ENCODE measurements around the gene KLF3.

Gene KLF3

DNA sequence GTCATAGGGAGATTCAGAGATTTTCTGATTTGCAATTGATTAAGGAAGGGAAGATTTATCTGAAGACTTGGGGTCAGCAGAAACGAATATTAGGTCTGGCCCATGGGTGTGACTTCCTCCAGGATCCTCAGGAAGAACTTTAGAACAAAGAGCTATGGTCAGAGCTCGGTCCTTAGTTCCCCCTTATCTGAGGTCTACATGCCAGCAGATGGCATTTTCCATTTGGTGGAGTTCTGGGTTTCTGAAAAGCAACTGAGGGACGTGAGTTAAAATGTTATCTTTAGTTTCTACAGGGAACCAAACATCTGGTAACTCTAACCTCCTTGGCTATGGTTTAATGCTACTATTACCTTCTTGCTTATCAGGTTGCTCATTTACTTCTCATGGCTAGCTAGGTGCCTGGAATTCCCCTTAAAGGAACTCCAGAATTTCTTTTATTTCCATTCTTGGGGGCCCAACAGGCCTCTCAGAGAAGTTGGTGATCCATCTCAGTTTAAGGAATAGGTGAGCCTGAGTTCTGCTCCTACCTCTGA, 40.7 kb downstream of the KLF3 start:
- no peak for DNase-seq

DNA sequence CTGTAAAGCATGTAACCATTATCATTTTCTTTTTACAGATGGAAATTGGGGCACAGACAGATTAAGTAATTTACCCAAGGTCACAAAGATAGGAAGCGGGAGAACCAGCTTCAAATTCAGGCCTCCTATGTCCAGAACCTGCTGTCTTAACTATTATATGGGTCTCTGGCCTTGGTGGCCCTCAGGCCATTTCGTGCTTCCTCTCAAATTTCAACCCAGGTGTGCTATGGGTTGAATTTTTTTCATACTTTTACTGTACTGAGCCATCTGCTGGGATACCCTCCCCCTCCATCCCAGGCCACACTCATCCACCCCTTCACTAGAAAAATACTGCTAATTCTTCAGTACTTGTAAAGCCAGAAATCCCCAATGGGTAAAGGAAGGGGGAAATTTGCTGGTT, 42.3 kb downstream of the KLF3 start:
- no peak for DNase-seq

DNA sequence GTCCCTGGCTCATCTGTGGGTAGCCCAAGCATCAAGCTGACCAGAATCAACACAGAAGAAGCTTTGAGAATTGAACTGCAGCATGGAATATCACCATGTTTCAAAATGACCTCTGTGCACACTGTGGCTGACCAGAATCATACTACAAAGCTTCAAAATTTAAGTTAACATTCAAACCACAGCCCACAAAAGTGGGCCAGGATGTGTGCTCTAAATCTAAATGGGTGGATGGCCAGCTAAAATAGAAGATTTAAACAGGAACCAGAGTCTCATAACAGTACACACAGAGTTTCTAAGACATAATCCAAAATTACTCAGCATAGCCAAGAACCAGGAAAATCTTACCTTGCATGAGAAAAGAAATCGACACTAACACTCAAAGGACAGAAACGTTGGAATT, 46.1 kb downstream of the KLF3 start:
- no peak for DNase-seq

DNA sequence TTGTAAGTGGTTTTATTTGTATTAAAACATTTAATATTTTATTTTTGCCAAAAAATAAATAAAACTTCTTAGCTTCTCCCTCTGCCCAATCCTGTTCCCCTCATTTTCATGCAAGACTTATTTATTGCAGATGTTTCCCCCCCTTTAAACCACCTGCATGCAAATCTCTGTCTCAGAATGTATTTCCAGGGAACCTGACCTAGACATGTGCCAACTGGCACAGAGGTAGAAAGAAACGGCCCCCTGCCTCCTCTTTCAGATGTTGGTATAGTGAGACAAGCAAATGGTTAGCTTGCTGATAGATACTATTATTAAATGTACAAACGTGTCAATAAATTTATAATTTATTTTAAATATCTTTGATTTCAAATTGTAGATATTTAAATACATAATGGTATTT, 47.1 kb downstream of the KLF3 start:
- no peak for DNase-seq

DNA sequence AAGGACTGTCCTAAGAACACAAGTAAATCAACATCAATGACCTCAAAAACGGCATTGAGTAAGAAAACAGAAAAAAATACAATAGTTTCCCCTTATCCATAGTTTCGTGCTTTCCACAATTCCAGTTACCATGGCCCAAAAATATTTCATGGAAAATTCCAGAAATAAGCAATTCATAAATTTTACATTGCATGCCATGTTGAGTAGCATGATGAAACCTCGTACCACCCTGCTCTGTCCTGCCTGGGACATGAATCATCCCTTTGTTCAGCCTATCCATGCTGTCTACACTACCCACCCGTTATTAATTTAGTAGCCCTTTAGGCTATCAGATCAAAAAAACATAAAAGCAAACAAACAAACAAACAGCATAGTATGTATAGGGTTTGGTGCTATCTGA, 51.1 kb downstream of the KLF3 start:
- DNase-seq = no peak

DNA sequence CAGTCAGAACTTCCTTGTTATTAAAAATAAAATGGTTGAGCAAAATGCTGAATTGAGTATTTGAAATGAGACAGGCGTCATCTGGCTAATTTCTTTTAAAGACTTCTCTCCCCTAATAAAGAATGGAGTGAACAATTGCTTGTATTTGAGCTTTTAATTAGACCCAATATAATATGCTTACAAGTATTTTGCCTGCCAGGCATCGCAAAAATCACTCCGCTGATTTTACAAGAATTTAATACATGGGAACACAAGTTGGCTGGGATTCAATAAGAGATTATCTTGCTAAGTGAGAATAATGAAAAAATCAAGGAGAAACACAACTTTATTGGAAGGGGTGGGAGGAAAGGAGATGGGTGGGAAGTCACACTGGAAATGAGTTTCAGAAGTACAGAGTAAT, 52.3 kb downstream of the KLF3 start:
- no peak for DNase-seq

DNA sequence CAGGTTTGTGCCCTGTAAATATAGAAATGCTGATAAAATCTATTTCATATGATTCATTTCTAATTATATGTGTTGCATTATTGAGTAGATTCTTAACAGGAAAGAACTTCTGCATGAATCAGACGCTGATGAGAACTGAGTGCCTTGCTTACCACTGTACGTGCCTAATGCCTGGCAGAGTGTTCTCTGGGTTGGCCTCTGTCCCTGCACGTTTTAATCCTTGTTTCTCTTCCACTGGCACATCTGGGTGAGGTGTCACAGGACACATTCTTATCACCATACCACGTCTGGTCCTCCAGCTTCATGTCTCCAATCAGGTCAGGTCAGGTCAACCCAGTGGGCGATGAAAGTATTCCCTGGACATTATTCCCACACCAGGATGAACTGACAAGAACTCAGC, 53.6 kb downstream of the KLF3 start:
- no peak for DNase-seq

DNA sequence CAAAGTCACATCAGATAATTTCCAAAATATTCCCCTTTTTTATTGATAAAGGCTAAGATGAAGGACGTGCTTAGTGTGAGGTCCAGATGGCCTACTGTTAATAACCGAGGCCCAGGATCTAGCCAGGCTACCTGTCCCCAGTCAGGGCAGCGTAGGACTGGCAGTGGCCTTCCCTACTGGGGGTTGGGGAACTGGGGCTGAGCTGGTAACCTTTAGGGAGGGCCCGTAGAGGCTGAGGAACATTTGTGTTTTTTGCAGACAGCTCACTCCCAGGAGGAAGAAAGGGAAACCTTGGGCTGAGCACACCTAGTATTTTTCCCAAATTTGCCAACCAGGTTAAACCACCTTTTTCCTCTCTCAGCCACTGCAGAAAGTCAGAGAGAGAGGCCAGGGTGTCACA, 59.1 kb downstream of the KLF3 start:
- DNase-seq = no peak

DNA sequence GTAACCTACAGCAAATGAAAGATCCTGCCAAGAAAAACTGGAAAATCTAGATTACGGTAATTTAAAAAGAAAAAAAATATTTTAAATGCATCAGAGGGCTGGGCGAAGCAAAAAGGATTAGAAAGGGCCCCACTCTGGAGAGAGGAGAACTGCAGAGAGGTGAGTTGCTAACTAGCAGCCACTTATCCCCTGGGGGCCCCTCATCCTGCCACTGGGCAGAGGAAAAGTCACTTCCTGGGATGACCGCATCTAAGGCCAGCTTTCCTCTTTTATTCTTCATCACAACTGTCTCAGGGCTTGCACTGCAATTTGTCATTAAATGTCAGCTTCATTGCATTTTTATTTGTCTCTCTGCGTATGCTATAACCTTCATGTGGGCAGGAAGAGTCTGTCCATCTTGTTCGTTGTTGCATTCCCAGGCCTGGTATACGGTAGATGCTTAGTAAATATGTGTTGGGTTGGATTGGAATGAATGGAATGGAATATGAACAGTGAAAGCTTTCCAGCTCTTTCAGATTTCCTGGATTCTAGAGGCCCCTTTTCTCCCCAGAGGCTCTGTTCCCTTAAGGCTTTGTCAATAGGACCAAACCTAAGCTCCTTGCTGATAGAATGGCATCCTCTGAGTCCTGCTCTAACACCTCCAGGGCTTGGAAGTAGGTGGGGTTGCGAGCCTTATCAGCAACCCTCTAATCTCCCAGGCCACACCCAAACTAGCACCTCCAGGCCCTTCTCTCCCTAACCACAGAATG, 59.9 kb downstream of the KLF3 start:
- no peak for DNase-seq

DNA sequence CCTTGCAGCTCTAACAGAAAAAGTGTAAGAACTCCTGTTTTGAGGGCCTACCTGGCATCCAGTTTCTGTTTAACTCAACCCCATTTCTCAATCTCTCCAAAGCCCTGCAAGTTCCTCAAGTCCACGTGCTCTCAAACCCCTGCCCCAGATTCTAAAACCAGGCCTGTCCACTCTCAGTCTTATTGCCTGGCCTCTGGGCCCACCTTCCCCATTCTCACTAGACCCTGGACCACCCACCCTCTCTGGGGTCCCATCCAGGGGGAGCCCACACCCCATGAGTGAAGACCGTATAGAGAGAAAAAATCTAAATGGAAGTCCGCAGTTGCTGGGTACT, 60.4 kb downstream of the KLF3 start:
- DNase-seq = no peak

DNA sequence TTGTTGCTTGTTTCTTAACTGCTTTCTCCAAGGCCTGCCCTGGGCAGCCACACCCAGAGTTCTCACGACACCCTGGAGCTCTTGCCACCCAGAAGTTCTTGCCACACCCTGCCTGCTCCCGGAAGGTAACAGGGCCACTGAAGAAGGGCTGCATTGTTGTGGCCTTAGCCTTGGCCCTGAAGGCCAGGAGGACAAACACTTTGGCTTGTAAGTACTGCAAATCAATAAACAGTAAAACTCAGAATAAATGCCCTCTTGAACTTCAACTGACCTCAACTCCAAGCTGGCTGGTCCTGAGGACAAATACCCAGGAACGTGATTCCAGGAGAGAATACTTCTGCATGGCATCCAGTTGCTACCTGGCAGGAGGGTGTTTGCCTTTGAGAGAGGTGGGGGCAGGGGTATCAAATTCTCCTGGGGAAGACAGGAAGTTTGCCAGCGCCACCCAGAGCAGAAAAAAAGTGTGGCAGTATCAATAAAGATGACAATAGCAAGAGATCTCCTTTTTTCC, 64.7 kb downstream of the KLF3 start:
- DNase-seq = no peak

DNA sequence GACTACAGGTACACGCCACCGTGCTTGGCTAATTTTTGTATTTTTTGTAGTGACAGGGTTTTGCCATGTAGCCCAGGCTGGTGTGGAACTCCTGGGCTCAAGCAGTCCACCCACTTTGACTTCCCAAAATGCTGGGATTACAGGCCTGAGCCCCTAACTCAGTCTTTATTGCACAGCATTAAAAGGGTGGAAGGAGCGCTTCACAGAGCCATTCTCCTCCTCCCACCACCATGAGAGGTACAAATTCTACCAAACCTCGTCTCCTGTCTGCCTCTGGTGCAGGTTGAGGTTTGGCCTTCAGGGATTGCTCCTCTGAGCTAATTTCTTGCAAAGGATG, 66.5 kb downstream of the KLF3 start:
- DNase-seq = no peak

DNA sequence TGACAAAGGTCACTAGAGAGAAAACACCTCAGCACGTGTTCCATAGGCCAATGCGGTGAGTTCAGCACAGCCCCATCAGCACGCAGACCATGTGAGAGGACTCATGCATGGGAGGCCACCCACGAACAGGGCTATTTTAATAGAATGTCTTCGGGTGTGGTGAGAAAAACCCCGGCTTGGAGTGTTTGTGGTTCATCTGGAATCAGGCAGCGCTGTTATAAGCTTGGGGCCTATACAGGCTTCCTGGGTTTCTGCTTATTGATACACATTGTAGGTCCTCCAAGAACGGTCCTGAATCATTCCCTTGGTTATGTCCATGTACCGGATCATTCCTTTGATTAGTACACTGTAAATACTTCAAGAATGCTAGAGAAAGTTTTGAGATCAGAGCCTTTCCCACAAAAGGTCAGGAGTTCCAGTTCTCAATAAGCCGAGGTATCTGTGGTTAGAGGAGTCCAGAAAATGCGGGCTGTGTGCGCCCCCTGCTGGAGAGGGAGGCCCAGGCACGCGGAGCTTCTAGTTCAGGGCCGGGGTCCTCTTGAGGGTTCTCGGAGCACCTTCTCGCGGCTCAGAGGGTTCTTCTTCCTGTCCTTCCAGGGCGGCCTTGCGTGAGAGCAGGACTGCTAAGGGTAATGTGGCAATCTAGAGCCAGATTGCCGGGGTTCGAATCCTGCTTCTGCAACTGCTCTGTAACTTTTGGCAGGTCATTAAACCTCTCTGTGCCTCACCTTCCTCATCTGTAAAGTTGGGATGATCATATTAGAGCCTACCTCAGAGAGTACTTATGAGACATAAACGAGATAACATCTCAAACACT, 67.0 kb downstream of the KLF3 start:
- peak; percentile 73 for DNase-seq

DNA sequence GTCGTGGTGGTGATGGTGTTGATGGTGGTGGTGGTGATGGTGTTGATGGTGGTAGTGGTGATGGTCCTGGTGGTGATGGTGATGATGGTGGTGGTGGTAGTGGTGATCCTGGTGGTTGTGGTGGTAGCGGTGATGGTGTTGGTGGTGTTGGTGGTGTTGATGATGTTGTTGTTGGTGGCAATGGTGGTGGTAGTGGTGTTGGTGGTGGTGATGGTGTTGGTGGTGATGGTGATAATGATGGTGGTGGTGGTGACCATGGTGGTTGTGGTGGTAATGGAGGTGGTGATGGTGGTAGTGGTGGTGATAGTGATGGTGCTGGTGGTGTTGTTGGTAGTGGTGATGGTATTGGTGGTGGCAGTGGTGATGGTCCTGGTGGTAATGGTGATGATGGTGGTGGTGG, 69.7 kb downstream of the KLF3 start:
- DNase-seq = no peak

DNA sequence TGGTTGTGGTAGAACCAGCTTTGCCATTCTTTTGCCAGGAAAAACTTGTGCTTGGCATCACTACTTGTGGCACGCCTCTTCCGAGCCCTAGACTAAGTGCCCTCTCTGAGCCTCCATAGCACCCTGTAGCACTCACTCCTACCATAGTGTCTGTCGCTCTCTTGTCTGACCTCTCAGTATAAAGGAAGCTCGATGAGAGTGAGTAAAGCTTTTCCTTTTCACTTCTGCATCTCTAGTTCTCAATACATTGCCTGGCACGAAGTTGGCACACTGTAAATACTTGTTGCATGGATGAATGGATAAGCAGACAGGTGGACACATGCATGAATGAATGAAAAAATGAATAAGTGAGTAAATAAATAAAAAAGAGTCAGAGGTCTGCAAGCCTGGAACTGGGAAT, 70.4 kb downstream of the KLF3 start:
- DNase-seq = no peak

DNA sequence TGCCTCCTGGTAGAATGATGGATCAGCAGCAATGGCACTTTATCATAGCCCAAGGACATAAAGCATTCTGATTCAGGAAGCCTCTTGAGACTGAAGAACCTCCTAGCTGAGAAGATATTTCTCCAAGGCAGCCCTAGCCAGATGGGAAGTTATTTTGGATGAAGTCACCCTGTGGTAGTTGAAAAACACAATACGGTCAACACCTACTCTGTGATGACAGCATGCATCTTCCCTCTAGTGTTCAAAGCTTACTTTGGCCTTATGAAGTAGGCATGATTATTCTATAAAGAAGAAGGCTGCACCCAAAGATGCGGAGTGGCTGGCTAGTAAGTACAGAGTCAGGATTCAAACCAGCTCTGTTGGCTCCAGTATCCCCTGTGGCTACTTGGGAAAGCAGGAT, 70.9 kb downstream of the KLF3 start:
- no peak for DNase-seq

DNA sequence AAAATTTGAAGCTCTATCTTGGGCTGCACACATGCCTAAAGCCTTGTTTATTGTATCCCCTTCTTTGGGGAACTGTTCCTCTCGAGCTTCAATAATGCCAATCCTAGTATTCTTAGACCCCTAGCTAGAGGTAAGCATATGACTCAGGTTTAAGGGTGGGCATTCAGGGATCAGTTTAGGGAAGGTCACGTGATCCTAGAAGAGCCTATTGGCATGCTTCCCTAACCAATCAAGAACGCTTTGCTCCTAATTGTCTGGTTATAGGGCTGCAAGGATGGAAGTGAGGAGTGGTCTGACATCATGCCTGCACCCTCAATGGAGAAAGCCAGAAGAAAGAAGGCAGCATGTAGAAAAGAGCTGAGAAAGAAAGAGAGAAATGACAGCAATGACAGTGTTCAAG, 71.9 kb downstream of the KLF3 start:
- DNase-seq = no peak

DNA sequence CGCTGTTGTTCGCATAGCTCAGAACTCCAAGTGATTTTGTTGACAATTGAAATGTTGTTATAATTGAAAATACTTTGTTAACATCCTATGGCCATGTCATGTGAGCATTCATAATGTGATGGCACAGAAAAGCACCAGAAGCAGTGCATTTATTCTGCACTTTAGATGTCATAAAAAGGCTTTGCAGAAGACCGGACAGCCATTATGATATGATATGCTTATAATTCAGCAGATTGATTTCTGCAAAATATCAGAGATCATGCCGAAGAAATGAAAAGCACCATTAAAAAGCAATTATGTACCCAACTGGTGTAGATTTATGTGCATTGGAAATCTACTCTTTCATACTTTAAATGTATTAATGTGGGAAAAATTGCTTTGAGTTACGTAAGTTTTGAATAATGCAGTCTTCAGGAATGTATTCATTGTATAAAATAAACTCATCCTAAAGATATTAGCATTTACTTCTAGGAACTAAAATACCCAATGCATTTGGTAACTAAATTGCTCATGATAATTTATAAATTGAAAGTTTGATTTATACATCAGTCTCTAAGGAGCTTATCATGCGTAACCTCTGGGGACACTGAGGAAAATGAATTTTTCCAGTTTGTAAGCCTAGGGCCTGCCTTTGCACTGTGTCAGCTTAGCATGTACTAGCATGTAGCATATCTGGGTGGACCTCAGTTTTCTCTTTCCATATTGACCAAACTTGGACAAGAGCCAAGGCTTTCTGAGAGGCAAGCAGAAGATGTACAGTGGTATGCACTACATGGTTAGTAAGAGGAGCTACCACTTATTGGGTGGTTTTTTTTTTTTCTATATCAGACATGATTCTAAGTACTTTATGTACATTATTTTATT, 75.2 kb downstream of the KLF3 start:
- no peak for DNase-seq

DNA sequence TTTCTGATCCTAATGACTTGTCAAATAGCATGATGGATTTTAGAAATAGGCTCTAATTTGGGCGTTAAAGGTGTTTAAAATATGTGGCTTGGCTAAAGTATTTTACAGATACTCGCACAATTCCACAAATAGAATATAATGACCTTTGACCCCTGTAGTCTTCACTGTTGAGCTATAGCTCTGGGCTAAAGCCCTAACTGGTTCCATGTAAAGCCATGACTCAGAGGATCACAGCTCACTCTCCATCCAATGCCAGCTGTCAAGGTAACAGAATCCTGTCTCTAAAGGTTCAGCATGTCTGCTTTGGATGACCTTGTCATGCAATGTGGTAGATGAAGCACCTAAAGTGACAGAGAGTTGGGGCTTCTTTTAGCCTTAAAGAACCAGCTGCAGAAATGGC, 76.3 kb downstream of the KLF3 start:
- DNase-seq = no peak

DNA sequence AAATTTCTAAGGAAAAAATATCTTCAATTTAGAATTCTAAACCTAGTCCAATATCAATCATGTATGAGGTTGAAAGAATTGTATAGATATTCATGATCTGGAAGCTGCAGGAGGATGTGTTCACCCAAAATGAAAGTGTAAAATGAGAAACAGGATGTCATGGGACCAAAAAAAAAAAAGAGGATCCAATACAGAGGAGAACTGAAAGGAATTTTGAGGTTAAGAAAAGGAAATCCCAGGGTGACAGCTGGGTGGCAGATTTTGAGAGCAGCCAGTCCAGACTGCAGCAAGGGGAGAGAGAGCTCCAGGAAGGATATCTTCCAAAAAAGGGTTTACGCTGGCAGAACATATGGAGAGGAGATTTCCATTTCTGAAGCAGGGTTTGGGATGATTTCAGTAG, 79.9 kb downstream of the KLF3 start:
- DNase-seq = no peak

DNA sequence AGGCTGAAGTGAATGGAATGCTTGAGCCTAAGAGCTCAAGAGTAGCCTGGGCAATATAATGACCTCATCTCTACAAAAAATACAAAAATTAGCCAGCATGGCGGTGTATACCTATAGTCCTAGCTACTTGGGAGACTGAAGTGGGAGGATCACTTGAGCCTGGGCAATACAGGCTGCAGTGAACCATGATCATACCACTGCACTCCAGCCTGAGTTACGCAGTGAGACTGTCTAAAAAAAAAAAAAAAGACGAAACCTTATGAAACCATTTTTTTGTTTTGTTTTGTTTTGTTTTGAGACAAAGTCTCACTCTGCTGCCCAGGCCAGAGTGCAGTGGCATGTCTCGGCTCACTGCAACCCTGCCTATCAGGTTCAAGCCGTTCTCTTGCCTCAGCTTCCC, 81.9 kb downstream of the KLF3 start:
- no peak for DNase-seq

DNA sequence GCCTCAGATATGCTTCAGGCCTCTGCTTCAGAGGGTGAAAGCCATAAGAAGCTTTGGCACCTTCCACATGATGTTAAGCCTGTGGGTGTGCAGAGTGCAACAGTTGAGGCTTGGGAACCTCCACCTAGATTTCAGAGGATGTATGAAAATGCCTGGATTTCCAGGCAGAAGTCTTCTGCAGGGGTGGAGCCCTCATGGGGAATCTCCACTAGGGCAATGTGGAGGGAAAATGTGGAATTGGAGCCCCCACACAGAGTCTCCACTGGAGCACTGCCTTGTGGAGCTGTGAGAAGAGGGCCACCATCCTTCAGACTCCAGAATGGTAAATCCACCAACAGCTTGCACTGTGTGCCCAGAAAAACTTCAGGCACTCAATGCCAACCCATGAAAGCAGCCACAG, 83.6 kb downstream of the KLF3 start:
- no peak for DNase-seq

DNA sequence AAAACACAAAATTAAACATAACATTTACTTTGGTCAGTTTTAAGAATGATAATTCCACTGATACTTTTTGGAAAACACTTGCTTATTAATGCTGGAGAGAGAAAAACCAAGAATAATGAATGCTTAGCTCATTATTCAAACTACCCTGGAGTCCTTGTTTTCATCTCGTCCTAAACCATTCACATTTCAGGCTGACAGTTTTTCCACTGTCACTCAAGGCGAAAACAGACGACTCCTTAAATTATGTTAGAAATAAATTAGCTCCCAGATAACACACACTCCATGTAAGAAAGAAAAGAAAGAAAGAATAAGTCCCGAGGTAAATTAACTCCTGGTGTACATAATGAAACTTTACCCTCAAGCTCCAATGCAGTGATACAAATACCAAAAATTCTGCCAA, 85.3 kb downstream of the KLF3 start:
- no peak for DNase-seq

Data from CD4-positive, alpha-beta T cell treated with Interleukin-4 for 4 hours (primary cell).